IPS-NIHi11 (cell line): ENCODE data around the gene NFIA.
"Not testable (repeated sequence)": the region's sequence is repeated elsewhere in the genome, so short reads cannot be mapped to it uniquely, and the experiment has no call there.

Experiments used
- DNase-seq: peaks from one replicate; pipeline ENCODE4 v3.0.0; 2012; ENCODE audit warnings: mixed read lengths, low spot score

Gene NFIA

DNA sequence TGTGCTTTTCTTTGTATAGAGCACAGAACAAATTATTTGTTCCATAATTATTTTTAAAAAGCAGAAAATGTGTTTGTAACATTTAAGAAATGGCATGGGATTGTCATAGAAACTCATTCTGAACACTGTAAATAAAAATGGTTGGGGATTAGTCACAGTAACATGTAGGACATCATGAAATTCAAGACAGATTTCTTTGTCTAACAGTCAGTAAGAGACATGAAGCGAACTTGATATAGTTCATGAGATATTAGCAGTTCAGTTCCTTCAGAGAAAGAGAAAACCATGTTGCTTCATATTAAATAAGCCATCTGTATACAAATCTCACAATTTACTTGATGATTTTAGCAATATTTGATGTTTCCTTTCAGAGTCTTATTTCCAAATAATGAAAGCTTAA is 19.7 kb downstream of the NFIA start:
- DNase-seq: no peak

DNA sequence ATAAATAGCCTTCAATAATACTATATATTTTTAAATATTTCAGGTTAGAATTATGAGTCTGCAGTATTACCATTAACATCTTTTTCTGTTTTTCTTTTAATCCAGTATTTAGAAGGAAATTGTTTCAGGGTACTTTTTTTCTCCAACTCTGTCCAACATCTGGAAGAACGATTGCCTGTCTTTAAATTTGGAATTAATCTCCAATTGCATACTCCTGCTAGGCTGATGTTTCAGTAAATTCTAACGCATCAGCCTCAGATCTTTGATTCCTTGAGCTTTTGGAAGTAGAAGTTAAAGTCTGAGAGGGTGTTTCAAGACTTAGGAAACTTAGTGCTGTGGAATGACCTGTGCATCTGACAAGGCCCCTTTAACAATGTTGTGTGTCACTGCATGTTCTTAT is 20.3 kb downstream of the NFIA start:
- no peak for DNase-seq

DNA sequence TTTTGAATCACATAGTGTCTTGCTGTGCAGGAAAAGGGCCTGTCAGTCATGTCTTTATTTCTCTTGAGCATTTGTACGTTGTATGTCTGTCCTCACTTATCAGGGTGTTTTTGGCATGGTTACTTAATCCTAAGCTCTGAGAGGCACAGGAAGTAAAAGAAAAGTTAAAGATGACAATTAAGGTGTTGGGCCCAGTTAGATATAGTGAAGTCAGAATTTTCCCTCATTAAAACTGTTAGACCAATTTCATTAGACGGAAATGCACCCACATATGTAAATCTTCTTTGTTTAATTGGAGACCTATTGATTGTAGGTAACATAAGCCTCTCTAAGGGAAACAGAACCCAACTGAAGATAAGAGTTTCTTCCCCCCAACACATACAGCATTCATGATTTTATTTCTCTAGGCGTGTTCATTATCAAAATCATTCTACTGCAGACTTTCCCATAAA is 21.9 kb downstream of the NFIA start:
- DNase-seq: no peak

DNA sequence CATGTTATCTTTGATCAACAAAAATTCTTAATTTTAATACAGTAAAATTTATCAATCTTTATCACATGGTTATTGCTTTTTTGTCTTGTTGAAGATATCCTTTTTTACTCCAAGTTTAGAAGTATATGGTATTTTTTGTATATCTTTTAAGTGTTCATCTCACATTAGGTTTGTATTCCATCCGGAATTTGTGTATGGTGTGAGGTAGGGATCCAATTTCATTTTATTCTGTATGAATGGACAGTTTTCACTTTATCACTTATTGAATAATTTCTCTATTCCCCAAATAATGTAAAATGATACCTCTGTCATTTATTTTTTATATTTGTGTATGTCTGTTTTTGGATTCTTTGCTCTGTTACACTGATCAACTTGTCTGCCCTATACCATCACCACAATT is 25.3 kb downstream of the NFIA start:
- DNase-seq: no peak

DNA sequence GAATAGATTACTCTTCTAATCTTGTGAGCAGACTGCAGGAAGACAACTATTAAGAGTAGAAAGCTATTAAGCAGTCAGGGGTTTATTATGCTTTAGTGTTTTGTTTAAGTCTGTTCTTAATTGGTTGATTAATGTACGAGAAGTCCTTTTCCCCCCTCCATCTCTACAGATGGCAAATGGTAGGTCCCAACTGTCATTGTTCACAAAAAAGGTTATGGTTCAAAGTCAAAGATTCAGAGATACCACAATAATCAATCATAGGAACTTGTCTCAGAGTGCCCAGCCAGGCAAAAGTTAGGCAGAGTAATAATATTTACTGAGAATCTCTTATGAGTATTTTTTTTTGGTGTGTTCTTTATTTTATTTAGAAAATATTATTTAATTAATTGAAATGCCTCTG is 26.8 kb downstream of the NFIA start:
- DNase-seq: no peak

DNA sequence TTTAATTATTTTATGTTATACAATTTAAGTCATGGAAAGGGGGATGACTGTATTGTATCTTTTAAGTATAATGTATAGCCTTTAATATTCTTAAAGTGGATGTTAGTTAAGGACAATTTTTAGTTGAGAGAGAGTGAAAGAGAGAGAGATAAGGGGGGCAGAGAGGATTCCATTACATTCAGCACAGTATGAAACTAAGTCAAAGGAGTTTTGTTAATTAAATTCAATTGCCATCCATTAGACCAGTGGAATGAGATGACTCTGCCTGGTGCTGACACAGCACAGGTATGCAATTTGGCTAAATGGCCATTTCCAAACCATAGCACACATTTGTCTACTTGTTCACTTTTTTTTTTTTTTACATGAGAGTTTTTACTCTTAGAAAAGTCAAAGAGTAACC is 27.5 kb downstream of the NFIA start:
- DNase-seq: no peak

DNA sequence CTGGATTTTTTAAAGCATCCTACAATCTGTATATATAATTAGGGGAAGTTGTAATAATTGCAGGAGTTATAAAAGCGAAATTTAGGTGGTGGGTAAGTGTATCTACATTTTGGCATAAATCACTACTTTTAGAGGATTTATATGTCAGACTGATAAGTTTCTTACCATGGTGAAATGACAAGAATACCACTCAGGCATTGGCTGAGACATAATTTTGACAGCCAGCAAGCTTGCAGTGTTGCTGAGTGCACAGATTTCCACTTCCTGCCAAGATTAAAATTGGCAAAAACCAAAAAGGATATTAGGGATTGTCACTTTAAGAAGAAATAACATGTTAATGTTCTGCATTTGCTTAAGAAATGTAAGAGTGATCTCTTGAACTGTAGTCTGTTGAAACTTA is 28.2 kb downstream of the NFIA start:
- no peak for DNase-seq

DNA sequence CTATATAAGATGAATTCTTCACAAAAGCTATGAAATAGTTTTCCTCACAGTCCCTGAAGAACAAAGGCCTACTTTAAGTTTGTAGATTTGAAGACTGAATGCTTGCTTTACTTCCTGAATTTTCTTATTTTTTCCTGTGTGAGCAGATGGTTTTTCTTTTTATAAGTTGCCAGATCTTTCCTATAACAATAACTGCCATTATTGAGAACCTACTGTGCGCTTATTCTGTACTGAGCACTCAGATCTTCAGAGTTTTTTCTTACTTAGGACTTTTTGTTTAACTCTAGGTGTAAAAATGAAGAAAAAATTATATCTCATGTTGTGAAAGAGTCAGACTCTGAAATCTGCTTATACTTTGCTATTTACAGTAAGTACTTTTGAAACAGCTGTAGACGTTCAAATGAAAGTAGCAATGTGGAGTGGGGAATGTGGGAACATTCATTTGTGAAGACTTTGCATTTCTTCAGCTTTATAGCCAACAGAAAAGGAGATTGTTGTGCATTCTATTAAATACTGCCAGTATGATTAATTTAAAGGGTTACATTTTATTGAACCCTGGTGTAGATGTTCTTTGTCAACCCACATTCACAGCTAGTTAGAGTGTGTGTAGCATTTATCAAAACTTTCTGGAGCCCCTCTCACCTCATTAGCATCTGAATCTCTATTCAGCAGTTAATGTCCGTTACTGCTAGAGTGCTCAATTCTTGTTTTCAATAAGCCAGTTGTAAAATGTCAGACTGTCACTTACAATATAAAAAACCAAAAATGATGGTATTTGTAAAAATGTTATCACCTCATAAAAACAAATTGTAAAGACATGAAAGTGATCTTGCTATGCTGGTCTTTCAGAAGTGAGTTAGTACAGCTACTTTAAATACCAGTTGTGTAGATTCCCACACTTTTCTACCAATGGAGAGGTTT is 29.0 kb downstream of the NFIA start:
- DNase-seq: no peak

DNA sequence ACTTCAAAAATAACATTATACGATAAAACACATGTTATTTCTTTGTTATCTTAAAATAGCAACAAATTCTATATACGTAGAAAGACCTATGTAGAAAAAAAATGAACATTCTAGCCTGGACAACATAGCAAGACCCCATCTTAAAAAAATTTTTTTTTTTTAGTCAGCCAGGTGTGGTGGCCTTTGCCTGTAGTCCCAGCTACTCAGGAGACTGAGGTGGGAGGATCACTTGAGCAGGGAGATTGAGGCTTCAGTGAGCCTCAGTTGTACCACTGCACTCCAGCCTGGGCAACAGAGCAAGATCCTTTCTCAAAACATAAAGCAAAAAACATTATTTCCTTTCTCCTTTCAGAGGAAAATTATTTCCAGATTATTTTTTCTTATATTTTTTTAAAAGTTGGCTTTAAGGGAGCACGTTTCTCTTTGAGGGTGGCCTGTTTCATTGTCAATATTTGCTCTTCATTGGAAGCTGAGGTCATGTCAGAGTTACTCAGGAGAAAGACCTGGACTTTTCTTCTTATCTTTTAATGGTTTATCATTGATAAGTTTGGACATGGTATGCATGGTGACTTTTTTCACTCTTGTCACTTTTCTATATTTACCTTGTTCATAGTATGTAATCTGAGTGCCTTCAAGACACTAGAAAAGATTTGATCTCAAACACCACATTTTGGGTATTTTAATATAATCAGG is 32.0 kb downstream of the NFIA start:
- no peak for DNase-seq

DNA sequence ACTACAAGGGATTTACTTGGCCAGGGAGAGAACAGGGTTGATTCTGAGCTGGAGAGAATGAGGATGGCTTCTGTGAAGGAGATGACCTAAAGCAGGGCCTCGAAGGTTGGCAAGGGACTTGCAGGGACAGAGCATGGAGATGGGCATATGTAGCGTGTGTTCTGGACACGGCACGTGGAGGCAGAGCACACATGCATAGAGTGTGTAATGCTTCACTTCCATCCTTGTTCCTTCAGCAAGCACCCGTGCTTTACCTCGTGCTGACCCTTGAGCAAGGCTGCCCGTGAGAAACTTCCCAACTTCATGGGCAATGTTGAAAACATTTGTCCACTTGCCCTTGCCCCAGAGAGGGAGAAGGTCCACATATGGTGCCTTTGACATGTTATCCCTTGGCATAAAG is 33.1 kb downstream of the NFIA start:
- no peak for DNase-seq

DNA sequence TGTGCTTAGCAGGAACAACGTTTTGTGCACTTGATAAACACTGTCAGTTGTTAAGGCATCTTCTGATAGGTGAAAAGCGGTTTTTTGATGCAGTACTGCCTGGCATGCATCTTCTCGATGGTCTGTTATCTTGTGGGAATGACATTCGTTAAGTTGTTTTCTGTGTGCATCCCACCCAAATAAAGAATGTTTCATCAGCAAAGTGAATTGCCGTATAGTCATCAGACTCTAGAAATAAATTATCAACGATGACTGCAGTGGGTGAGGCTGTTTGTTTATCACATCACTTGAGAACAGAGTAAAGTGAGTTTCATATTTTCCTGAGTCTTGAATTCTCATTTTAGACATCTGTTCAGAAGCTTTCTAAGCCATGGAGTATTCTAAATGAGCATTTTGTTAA is 34.1 kb downstream of the NFIA start:
- no peak for DNase-seq

DNA sequence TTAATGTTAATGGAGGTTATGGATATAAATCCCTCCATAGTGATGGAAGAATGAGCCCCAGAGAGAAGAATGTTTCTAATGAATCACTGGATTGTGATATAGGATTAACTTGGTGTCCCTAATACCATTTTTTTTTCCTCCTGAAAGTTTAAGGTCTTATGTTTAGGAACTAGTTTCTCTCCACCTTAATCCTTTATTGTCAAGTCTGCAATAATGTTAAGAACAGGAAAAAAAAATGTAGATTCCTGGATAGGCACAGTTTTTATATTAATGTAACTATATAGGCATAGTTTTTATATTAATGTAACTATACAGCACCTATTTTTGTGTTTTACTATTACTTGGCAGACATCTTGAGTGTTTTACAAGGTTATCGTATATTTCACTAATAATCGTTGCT is 34.9 kb downstream of the NFIA start:
- DNase-seq: no peak

DNA sequence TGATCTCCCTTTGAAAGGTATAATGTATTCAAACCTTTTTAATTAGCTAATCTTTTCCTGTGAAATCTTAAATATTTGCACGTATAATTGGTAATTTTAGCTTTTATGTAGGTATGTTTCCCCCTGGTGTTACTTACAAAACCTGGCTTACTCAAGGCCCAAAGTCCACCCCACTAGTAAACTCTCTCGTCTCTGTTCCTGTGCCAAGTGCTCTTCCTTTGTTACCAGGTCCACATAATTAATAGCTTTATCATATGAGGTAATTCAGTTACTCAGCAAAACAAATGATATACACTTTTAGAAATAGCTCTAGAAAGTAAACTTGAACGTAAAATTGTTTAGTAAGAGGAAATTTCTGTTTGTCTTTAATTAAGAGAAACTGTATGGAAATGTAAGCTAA is 36.7 kb downstream of the NFIA start:
- DNase-seq: no peak

DNA sequence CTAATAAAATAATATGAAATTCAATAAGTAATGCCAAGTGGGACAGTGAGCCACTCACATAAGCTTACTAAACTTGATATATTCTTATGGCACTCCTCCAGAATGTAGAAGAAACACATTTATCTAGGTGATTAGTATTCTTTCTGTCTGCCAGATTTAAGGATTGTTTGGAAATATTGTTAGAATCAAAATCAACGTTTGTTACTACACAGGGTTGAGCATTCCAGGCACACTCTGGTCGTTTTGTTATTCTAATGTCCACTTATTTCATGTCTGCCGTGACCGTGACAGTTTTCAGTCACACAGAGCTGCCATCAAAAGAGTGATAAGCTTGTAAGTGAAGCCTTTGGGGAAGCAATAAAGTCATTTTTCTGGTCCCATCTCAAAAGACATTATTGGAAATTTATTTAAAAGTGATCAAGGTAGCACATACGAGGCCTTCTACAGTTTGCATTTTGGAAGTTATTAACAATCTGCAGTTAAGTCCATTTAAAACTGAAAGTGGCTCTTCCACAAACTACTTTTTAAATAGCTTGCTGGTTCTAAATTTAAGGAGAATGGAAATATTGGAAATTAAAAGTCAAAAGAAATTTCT is 38.0 kb downstream of the NFIA start:
- no peak for DNase-seq

DNA sequence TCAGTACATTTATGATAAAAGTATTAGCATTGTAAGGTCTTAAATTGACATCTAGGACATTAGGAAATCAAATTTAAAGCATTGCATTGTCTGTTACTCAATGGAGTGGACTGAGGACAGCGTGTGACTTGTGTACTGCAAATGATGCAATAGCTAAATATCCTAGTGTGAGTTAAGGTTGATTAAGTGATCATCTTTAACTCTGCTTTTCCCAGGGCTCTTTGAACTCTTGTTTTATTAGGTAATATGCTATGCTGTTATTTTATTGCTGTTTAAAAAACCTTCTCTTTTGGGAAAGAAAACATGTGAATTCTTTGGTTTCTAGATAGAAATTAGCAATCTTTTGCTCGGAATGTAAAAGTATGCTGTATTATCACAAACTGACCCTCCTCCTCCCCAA is 38.6 kb downstream of the NFIA start:
- DNase-seq: no peak

DNA sequence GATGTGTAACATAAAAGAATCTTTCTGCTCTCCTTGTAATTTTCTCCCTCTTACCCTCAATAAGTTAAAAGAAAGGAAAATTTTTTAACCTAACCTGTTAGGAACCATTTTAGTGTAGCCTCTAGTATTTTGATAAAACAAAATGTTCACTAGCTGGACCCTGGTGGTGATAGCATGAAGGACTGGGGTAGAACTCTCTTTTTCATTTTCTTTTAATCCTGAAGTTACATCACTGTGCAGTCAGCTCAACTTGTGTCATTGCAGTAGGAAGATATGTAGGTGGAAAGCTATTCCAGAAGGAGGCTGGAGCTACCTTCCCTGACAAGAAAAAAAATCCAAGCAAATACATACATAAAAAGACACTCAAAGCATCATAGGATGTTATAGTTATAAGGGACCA is 39.3 kb downstream of the NFIA start:
- no peak for DNase-seq

DNA sequence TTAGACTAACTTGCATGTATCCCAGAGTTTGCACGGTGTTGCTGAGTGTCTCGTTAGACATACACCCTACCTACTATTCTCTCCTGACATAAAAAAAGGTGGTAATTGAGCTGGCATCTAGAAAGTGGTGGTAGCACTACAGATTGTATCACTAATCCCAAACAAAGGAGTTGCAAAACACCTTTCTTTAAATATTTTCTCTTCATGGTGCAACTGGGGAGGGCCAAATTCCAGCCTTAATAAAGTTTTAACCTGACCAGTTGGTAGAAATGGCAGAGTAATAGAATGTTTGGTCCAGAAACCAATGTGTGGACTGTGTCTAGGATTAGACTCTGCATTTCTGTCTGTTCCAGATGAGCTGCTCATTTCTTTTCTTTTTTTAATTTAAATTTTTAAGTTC is 40.0 kb downstream of the NFIA start:
- DNase-seq: no peak

DNA sequence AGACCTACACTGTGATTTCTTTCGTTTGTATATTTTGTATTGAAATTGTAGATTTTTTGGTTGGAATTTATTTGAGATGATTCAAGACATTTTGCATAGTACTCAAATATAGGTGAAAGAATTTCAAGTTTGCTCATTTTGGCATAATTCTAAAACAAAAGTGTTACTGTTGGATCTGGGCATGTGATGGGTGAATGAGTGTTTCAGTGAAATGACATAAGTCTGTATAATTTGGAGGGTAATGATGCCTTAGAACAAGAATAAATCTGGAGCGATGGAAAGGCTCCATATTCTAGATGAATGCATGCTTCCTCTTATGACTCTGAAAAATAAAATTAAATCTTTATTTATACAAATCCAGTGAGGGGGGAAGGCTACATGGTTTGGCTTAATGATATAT is 41.0 kb downstream of the NFIA start:
- DNase-seq: no peak

DNA sequence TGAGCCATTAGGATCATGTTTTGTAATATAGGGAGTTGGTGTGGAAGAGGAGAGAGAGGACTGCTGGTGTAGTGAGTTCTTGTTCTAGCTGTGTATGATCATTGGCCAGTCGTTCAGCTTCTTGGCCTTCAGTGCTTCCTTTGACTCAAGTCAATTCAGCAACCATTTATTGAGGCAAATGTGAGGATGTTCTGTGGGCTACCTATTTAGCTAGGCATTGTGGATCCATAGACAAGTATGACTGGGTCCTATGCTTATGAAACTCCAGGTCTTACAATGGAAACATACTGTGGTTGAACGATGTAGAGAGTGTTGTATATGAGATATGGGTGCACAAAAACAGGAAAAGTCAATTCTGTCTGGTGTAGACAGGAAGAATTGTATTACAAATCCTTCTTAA is 41.7 kb downstream of the NFIA start:
- no peak for DNase-seq

DNA sequence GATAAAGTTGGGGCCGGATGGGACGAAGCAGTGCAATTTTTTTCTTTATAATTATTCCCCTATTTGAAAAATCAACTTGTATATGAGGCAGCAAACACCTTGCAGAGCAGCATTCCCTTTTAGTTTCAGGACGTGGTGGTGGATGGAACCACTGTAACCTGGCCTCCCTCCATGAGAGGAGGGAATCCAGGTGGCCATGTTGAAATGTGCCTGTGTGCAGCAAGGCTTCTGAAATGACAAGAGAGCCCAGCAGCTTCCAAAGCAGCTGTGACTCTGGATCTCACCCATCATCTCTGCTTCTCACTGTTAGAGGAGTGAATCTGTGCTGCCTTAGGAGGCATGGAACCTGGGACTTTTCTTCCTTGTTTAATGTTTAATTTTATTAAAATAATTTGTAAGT is 42.3 kb downstream of the NFIA start:
- DNase-seq: no peak

DNA sequence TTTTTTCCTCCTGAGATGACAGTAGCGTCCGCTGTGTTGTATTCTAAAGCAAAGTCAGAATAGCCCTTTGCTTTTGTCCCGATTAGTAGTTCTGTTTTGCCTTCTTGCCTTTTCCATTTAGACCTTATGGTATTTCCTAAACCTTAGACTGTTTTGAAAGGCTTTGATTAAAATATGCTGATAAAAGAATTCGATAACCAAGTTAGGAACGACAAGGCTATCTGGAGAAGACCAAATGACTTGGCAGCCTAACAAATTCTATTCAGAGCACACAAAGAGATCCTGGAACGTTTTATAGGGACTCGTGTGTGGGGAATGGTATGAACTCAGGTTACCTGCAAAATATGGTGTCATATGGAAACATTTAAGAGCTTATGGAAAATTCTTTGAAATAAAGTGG is 42.9 kb downstream of the NFIA start:
- no peak for DNase-seq

DNA sequence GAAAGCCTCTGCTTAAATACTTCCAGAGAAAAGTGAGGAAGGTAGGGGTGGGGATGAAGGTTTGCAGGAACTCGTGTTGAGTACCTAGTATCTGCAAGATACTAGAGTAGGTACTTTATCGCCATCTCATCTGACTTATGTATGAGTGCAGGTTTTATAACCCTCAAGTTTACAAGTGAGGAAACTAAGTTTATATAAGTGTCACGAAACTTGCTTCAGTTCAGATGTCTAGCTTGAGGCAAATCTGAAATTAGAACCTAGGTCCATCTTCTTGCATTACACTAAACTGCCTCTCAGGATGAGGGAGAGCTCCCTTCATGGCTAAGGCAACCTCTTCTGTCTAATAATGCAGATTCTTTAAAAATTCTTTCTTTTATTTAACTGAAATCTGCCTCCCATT is 43.5 kb downstream of the NFIA start:
- DNase-seq: no peak

DNA sequence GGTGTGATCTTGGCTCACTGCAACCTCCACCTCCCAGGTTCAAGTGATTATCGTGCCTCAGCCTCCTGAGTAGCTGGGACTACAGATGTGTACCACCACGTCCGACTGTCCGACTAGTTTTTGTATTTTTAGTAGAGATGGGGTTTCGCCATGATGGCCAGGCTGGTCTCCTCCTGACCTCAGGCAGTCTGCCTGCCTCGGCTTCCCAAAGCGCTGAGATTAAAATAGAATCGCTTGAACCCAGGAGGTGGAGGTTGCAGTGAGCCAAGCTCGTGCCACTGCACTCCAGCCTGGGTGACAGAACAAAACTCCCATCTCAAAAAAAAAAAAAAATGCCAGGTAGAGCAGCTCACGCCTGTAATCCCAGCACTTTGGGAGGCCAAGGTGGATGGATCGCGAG is 44.5 kb downstream of the NFIA start:
- not testable (repeated sequence) for DNase-seq
